Common myeloid progenitor, CD34-positive (primary cell): ENCODE results near the gene DIP2C.

Experiments
- CTCF ChIA-PET: fragments of 350-600 bp; sonication (Branson Sonifier 250); formaldehyde crosslinking; loops from one replicate; lab custom pipeline; 2021; ENCODE audit warnings: antibody characterized with exemption; lab: Charles Lee
- POLR2A ChIA-PET: fragments of 350-600 bp; sonication (Branson Sonifier 250); formaldehyde crosslinking; loops from one replicate; lab custom pipeline; 2021; ENCODE audit warnings: antibody characterized with exemption; lab: Charles Lee
- DNase-seq, 3 donors: peaks; one replicate each; pipeline versions ENCODE4 v3.0.0 to v3.0.0-alpha.2; 2013
- H3K27ac ChIP-seq, 2 experiments: 1 replicate in 1 of 2; 2 replicates in 1 of 2; pipeline ENCODE4 v1.7.0; 2013; ENCODE audit warnings: inconsistent platforms in 2 of 2, low read length in 2 of 2, mild to moderate bottlenecking in 2 of 2, low read depth in 1 of 2, moderate library complexity in 1 of 2; ENCODE audit not compliant: severe bottlenecking in 2 of 2, insufficient read depth in 1 of 2, poor library complexity in 1 of 2
- H3K27me3 ChIP-seq, 5 experiments: replicated peaks in 2 of 5; 1 replicate in 3 of 5; 2 replicates in 2 of 5; pipeline versions ENCODE4 v1.6.1 to v1.7.0; 2013; ENCODE audit warnings: low read length in 4 of 5, mild to moderate bottlenecking in 2 of 5, moderate library complexity in 2 of 5, inconsistent platforms in 1 of 5; ENCODE audit not compliant: insufficient read depth in 5 of 5, control insufficient read depth in 4 of 5
- H3K36me3 ChIP-seq, 4 experiments: 1 replicate in 2 of 4; 2 replicates in 2 of 4; pipeline versions ENCODE4 v1.6.1 to v1.7.0; 2013; ENCODE audit warnings: low read length in 3 of 4, control low read depth in 1 of 4, mild to moderate bottlenecking in 1 of 4; ENCODE audit not compliant: control insufficient read depth in 4 of 4, insufficient read depth in 4 of 4
- H3K4me1 ChIP-seq, 4 experiments: 1 replicate in 3 of 4; 2 replicates in 1 of 4; pipeline versions ENCODE4 v1.6.1 to v1.7.1; 2013; ENCODE audit warnings: low read length in 3 of 4, mild to moderate bottlenecking in 3 of 4, control low read depth in 1 of 4, inconsistent platforms in 1 of 4, moderate library complexity in 1 of 4; ENCODE audit not compliant: control insufficient read depth in 4 of 4, insufficient read depth in 4 of 4; ENCODE audit errors: control extremely low read depth in 1 of 4
- H3K4me3 ChIP-seq, 7 experiments: 1 replicate in 4 of 7; 2 replicates in 3 of 7; pipeline versions ENCODE4 v1.5.1 to v1.7.0; 2013; ENCODE audit warnings: mild to moderate bottlenecking in 7 of 7, low read length in 6 of 7, moderate library complexity in 6 of 7, inconsistent platforms in 2 of 7, low read depth in 2 of 7, control low read depth in 1 of 7; ENCODE audit not compliant: insufficient read depth in 4 of 7, control insufficient read depth in 1 of 7; ENCODE audit errors: extremely low read depth in 1 of 7
- H3K9me3 ChIP-seq, 5 experiments: 1 replicate in 4 of 5; 2 replicates in 1 of 5; pipeline versions ENCODE4 v1.6.1 to v1.7.1; 2013; ENCODE audit warnings: low read length in 4 of 5, mild to moderate bottlenecking in 2 of 5, inconsistent platforms in 1 of 5, low read depth in 1 of 5, moderate library complexity in 1 of 5; ENCODE audit not compliant: control insufficient read depth in 4 of 5, insufficient read depth in 2 of 5; ENCODE audit errors: control extremely low read depth in 1 of 5
- WGBS: methylation state at CpG from one replicate; pipeline ENCODE4 v1.1.5; 2013; ENCODE audit not compliant: insufficient coverage; 5-methylcytosine and 5-hydroxymethylcytosine counted together

Gene DIP2C

GRCh38 chr10:541750-542371, 147.6 kb downstream of the DIP2C start:
- 72% methylated on average over 15 of the region's 16 CpGs for WGBS
- no peaks in the 10 kb centered on the region for H3K9me3 ChIP-seq
- peaks cover 5 to 67% (median 13%) of the 10 kb centered on the region in 5 experiments for H3K27me3 ChIP-seq
- H3K4me1 ChIP-seq: no peaks in the 10 kb centered on the region
- POLR2A ChIA-PET: no interaction called here
- CTCF ChIA-PET: no interaction called here
- no peak for DNase-seq
- no peak overlapping the region for H3K27ac ChIP-seq
- H3K4me3 ChIP-seq: no peak overlapping the region
- no peaks in the 10 kb centered on the region for H3K36me3 ChIP-seq

- Histone ChIP-seq H3K4me3 (no peak overlapping the region), H3K9me3 (no peaks in the 10 kb centered on the region), H3K36me3 (no peaks in the 10 kb centered on the region), H3K27ac (no peak overlapping the region), H3K4me1 (no peaks in the 10 kb centered on the region), H3K27me3 (peaks cover 6 to 65% (median 13%) of the 10 kb centered on the region in 5 experiments)
- 61% methylated on average over 10 of the region's 13 CpGs for WGBS
- ChIA-PET POLR2A (no interaction called here), CTCF (no interaction called here)
- no peak for DNase-seq
These were observed 148.4 kb downstream of the DIP2C start for GRCh38 chr10:541041-541440.

DNA sequence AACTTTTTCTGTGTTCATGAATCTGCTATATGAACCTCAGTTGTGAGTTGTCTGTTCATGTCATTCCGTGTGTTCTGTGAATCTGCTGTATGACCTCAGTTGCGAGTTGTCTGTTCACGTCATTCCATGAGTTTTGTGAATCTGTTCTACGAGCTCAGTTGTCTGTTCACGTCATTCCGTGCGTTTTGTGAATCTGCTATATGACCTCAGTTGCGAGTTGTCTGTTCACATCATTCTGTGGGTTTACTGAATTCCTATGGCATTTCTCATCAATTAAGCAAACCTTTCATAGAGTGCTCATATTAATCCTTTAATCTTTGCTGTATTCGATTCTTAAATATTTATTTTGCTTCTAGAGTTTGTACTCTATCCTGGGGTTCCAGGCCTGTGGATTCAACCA, 150.6 kb downstream of the DIP2C start:
- CTCF ChIA-PET: no interaction called here
- WGBS: 100% methylated on average over 6 of the region's 9 CpGs
- DNase-seq: no peak
- Histone ChIP-seq H3K9me3 (no peaks in the 10 kb centered on the region), H3K4me3 (no peak overlapping the region), H3K36me3 (no peaks in the 10 kb centered on the region), H3K4me1 (no peaks in the 10 kb centered on the region), H3K27me3 (peaks cover 6 to 85% (median 17%) of the 10 kb centered on the region in 5 experiments), H3K27ac (no peak overlapping the region)
- POLR2A ChIA-PET: no interaction called here

DNA sequence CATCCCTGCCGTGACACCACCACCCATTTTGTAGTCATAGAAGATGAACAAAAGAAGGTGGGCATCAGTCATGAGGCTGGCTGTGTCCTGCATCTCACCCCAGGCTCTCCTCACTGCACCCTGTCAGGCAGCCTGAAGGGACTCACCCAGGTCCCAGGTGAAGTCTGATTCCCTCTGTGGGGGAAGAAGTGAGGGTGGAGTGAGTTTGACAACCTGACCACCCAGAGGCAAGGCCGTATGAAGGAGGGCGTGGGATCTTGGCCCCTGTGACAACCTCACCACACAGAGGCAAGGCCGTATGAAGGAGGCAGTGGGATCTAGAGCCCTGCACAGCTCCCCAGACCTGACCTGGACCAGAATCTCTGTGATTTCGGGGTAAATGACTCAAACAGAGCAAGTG, 152.5 kb downstream of the DIP2C start:
- no peaks in the 10 kb centered on the region for H3K36me3 ChIP-seq
- no peaks in the 10 kb centered on the region for H3K9me3 ChIP-seq
- WGBS: 86% methylated on average over 4 of the region's 5 CpGs
- no peak overlapping the region for H3K4me3 ChIP-seq
- no peak overlapping the region for H3K27ac ChIP-seq
- ChIA-PET CTCF (no interaction called here), POLR2A (no interaction called here)
- peaks cover 6 to 83% (median 15%) of the 10 kb centered on the region in 5 experiments for H3K27me3 ChIP-seq
- no peaks in the 10 kb centered on the region for H3K4me1 ChIP-seq
- DNase-seq: no peak

GRCh38 chr10:536371-536925, 153.0 kb downstream of the DIP2C start:
- peaks cover 6 to 83% (median 15%) of the 10 kb centered on the region in 5 experiments for H3K27me3 ChIP-seq
- CTCF ChIA-PET: no interaction called here
- no peaks in the 10 kb centered on the region for H3K36me3 ChIP-seq
- 96% methylated on average over 7 of the region's 9 CpGs for WGBS
- POLR2A ChIA-PET: no interaction called here
- H3K4me3 ChIP-seq: no peak overlapping the region
- no peak for DNase-seq
- H3K4me1 ChIP-seq: no peaks in the 10 kb centered on the region
- no peaks in the 10 kb centered on the region for H3K9me3 ChIP-seq
- H3K27ac ChIP-seq: no peak overlapping the region

- POLR2A ChIA-PET: no interaction called here
- Histone ChIP-seq H3K27ac (no peak overlapping the region), H3K36me3 (no peaks in the 10 kb centered on the region), H3K9me3 (no peaks in the 10 kb centered on the region), H3K4me3 (no peak overlapping the region), H3K27me3 (peaks cover 6 to 83% (median 13%) of the 10 kb centered on the region in 5 experiments), H3K4me1 (no peaks in the 10 kb centered on the region)
- no peak for DNase-seq
- CTCF ChIA-PET: no interaction called here
- WGBS: 98% methylated on average over 7 of the region's 8 CpGs
These were observed 153.5 kb downstream of the DIP2C start for GRCh38 chr10:535952-536351.

DNA sequence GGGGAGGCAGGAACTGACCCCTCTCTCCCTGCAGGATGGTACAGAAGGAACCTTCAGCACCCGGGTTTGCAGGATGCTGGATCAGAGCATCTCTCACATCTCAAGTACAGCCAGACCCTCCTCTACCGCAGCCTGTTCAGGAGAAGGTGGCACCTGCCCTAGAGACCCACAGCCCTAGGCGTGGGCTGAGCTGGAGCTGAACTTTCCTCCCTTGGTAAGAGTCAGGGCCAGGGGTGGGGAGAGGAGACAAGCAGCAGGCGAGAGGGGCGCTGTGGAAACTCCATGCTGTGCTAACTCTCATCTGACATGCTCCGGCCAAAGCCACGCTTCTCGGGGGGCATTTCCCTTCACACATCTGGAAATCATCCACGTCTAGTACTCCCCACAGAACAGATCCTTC, 154.4 kb downstream of the DIP2C start:
- DNase-seq: no peak
- ChIA-PET POLR2A (no interaction called here), CTCF (no interaction called here)
- 83% methylated on average over 7 of the region's 9 CpGs for WGBS
- Histone ChIP-seq H3K9me3 (no peaks in the 10 kb centered on the region), H3K27me3 (peaks cover 6 to 75% (median 6%) of the 10 kb centered on the region in 5 experiments), H3K27ac (no peak overlapping the region), H3K4me1 (no peaks in the 10 kb centered on the region), H3K4me3 (no peak overlapping the region), H3K36me3 (no peaks in the 10 kb centered on the region)
